GDM1 (cell line): ENCODE measurements around the gene PKP2.

ENCODE experiments used
- DNase-seq: peaks from one replicate; lab custom pipeline; 2025; lab: John Stamatoyannopoulos, UW

The PKP2 gene

DNA sequence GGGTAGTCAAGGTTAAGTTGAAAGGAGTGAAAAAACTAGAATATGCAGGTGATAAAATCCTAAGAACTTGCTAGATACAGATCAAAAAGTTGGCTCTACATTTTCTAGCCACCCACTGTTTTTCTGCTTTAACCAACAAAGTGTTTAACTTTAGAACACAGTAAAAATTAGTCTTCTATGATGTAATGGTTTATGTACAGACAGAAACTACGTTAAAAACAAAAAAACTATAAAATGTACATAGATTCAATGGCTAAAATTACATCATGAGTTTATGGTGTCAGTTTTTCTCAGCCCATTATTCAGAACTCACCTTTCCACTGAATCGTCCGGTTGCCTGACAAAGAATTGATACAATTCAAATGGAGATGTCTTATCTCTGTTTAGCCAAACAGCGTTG lies 143.0 kb downstream of the PKP2 start:
- DNase-seq, result no peak

- DNase-seq, result no peak
Measured at GRCh38 chr12:32743264-32743663, 153.3 kb downstream of the PKP2 start.

DNA sequence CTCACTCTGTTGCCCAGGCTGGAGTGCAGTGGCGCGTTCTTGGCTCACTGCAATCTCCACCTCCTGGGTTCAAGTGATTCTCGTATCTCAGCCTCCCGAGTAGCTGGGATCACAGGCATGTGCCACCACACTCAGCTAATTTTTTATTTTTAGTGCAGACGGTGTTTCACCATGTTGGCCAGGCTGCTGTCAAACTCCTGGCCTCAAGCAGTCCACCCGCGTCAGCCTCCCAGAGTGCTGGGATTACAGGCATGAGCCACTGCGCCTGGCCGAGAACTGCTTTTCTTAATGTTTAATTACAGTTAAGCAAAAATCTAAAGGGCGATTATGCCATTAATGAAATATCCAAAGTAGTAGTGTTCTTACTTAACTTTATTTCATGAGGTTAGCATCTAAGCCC lies 154.4 kb downstream of the PKP2 start:
- no peak for DNase-seq
